ENCODE measurements around the gene NBPF19. TPM values are rescaled to one million over a fixed set of nuclear protein-coding genes. Genes with fewer than 3 reads are reported as not detected.
"Not testable (repeated sequence)": the region's sequence is repeated elsewhere in the genome, so short reads cannot be mapped to it uniquely, and the experiment has no call there.

NBPF19 gene
- total and polyA plus RNA-seq, 2 experiments from 2014 or later: 1.6 to 8.7 TPM

- H3K27me3 ChIP-seq (ENCODE audit: insufficient read depth); H3K4me1 ChIP-seq (ENCODE audit: insufficient read depth); H4K20me1 ChIP-seq (replicated peaks; ENCODE audit: insufficient read depth); H3K27ac ChIP-seq (ENCODE audit: low read depth); H3K4me1 Mint-ChIP-seq; ATAC-seq; H3K9me3 Mint-ChIP-seq; H3K27me3 Mint-ChIP-seq (ENCODE audit: insufficient read depth, low read depth, poor library complexity); H3F3A ChIP-seq (replicated peaks; ENCODE audit: low read depth); H3K79me2 ChIP-seq (replicated peaks; ENCODE audit: insufficient read depth); H3K27ac Mint-ChIP-seq; H2AFZ ChIP-seq; H3K9me2 ChIP-seq (ENCODE audit: insufficient read depth); H3K36me3 Mint-ChIP-seq (ENCODE audit: low read depth); H3K36me3 ChIP-seq (ENCODE audit: insufficient read depth): not testable (repeated sequence)
- H3K4me3 Mint-ChIP-seq: peak overlapping the region; percentile 73
- H3K4me2 ChIP-seq: peak overlapping the region; percentile 16; the same call in 1 of the 2 replicates
- DNase-seq (ENCODE audit: low spot score): peak; percentile 77
- TF ChIP-seq CREB1 (CRISPR knock-in tag; IDR thresholded peaks at IDR 0.05; ENCODE audit: low read depth): 0 out of 2 replicates have a peak, but pooled peaks have one; percentile 16
- H3K4me3 ChIP-seq: peak overlapping the region; percentile 54
These were observed 83.5 kb downstream of the NBPF19 start for GRCh38 chr1:149558350-149558825.

- not testable (repeated sequence) for ATAC-seq; H3K4me1 Mint-ChIP-seq; H3K27me3 ChIP-seq (ENCODE audit: insufficient read depth)
These were observed 87.0 kb downstream of the NBPF19 start for GRCh38 chr1:149561806-149562205.

GRCh38 chr1:149565485-149565884 is 90.6 kb downstream of the NBPF19 start:
- not testable (repeated sequence) for H3K27me3 ChIP-seq (ENCODE audit: insufficient read depth); H3K9me3 Mint-ChIP-seq; H3K4me2 ChIP-seq; H4K20me1 ChIP-seq (replicated peaks; ENCODE audit: insufficient read depth); H3K4me1 ChIP-seq (ENCODE audit: insufficient read depth); H3F3A ChIP-seq (replicated peaks; ENCODE audit: low read depth); H3K36me3 Mint-ChIP-seq (ENCODE audit: low read depth); H3K4me1 Mint-ChIP-seq; H3K36me3 ChIP-seq (ENCODE audit: insufficient read depth); DNase-seq (ENCODE audit: low spot score); H3K4me3 Mint-ChIP-seq; H3K4me3 ChIP-seq; H3K27ac ChIP-seq (ENCODE audit: low read depth); H2AFZ ChIP-seq; H3K27me3 Mint-ChIP-seq (ENCODE audit: insufficient read depth, low read depth, poor library complexity); H3K9me2 ChIP-seq (ENCODE audit: insufficient read depth); ATAC-seq; H3K79me2 ChIP-seq (replicated peaks; ENCODE audit: insufficient read depth); H3K27ac Mint-ChIP-seq

More at GRCh38 chr1:149561806-149562205, 87.0 kb downstream of the NBPF19 start:
- H3K36me3 Mint-ChIP-seq (ENCODE audit: low read depth); H3K9me2 ChIP-seq (ENCODE audit: insufficient read depth); H3K79me2 ChIP-seq (replicated peaks; ENCODE audit: insufficient read depth); H3K27me3 Mint-ChIP-seq (ENCODE audit: insufficient read depth, low read depth, poor library complexity); H3K27ac ChIP-seq (ENCODE audit: low read depth); H3K36me3 ChIP-seq (ENCODE audit: insufficient read depth); H3K4me1 ChIP-seq (ENCODE audit: insufficient read depth); H4K20me1 ChIP-seq (replicated peaks; ENCODE audit: insufficient read depth); H3F3A ChIP-seq (replicated peaks; ENCODE audit: low read depth); H3K4me3 Mint-ChIP-seq; DNase-seq (ENCODE audit: low spot score); H3K27ac Mint-ChIP-seq; H3K4me2 ChIP-seq; H2AFZ ChIP-seq; H3K4me3 ChIP-seq; H3K9me3 Mint-ChIP-seq: not testable (repeated sequence)

GRCh38 chr1:149572763-149573162 is 97.9 kb downstream of the NBPF19 start:
- not testable (repeated sequence) for H3K4me1 Mint-ChIP-seq; H3K79me2 ChIP-seq (replicated peaks; ENCODE audit: insufficient read depth); H3K9me3 Mint-ChIP-seq; H3K4me3 Mint-ChIP-seq; H3K36me3 Mint-ChIP-seq (ENCODE audit: low read depth); H3K27ac ChIP-seq (ENCODE audit: low read depth); H3K4me2 ChIP-seq; H4K20me1 ChIP-seq (replicated peaks; ENCODE audit: insufficient read depth); H3K4me3 ChIP-seq; H3K27ac Mint-ChIP-seq; H3K27me3 Mint-ChIP-seq (ENCODE audit: insufficient read depth, low read depth, poor library complexity); H3K9me2 ChIP-seq (ENCODE audit: insufficient read depth); H3K36me3 ChIP-seq (ENCODE audit: insufficient read depth); H3K27me3 ChIP-seq (ENCODE audit: insufficient read depth); ATAC-seq; H2AFZ ChIP-seq; H3F3A ChIP-seq (replicated peaks; ENCODE audit: low read depth); DNase-seq (ENCODE audit: low spot score); H3K4me1 ChIP-seq (ENCODE audit: insufficient read depth)

GRCh38 chr1:149585592-149585991 is 110.7 kb downstream of the NBPF19 start:
- H3K4me2 ChIP-seq; H3K27me3 ChIP-seq (ENCODE audit: insufficient read depth); H3K27ac ChIP-seq (ENCODE audit: low read depth); H3K27me3 Mint-ChIP-seq (ENCODE audit: insufficient read depth, low read depth, poor library complexity); H3K4me3 Mint-ChIP-seq; H4K20me1 ChIP-seq (replicated peaks; ENCODE audit: insufficient read depth); H3K9me3 Mint-ChIP-seq; H3K4me1 Mint-ChIP-seq; H3K36me3 ChIP-seq (ENCODE audit: insufficient read depth); ATAC-seq; H3K4me3 ChIP-seq; H2AFZ ChIP-seq; H3K9me2 ChIP-seq (ENCODE audit: insufficient read depth); H3K4me1 ChIP-seq (ENCODE audit: insufficient read depth); H3K36me3 Mint-ChIP-seq (ENCODE audit: low read depth); DNase-seq (ENCODE audit: low spot score); H3K27ac Mint-ChIP-seq; H3K79me2 ChIP-seq (replicated peaks; ENCODE audit: insufficient read depth); H3F3A ChIP-seq (replicated peaks; ENCODE audit: low read depth): not testable (repeated sequence)

Other genes with a start within 250 kb of the NBPF19 start
- gene PPIAL4C, start 108.8 kb downstream of the NBPF19 start, total RNA-seq (2014; rRNA removed; shearing (Covaris generic)): not detected in 2 replicates
- 0.59 TPM in 1 of 2 replicates, not detected in the other for gene PPIAL4C, start 108.8 kb downstream of the NBPF19 start, polyA plus RNA-seq (2016; fragmentation: Nextera tagmentation; extraction: Ambion mirVana)

Measured in GM23338 (cell line).